Measurements from ENCODE around the gene LAMB1.
"Not testable (repeated sequence)": the region's sequence is repeated elsewhere in the genome, so short reads cannot be mapped to it uniquely, and the experiment has no call there.

Gene LAMB1

DNA sequence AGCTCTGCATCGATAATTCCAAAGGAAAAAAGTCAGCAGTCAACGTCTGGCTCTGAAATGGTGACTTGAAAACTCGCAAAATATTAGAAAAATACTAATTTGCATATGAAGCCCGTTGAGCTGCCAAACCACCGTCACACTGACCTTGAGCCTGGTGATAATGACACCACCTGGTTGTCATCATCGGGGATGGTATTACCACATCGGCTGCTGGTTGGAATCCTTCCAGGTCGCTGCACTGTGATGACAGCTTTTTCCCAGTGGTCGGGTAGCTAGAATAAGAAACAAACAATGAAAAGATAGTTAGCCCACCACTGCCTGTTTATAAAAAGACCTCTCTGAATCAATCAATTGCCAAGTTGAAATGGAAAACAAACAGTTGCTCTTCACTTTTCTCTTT lies 41.6 kb downstream of the LAMB1 start:
- no peaks in the 10 kb centered on the region for H3K9me3 Mint-ChIP-seq
- ATAC-seq (replicated peaks) (no peak), DNase-seq (no peak)
- H3K27ac Mint-ChIP-seq = no peak overlapping the region
- no peaks in the 10 kb centered on the region for H3K36me3 Mint-ChIP-seq
- H3K27me3 Mint-ChIP-seq = peaks cover 11 to 19% of the 10 kb centered on the region in 2 donors
- no peak overlapping the region for H3K4me3 Mint-ChIP-seq
- H3K4me1 Mint-ChIP-seq = no peaks in the 10 kb centered on the region

- Mint-ChIP-seq H3K4me1 (no peaks in the 10 kb centered on the region), H3K27me3 (peaks cover 11 to 23% of the 10 kb centered on the region in 2 donors), H3K36me3 (no peaks in the 10 kb centered on the region), H3K9me3 (no peaks in the 10 kb centered on the region), H3K4me3 (no peak overlapping the region), H3K27ac (no peak overlapping the region)
- no peak for DNase-seq
- ATAC-seq (replicated peaks) = no peak
These were observed 42.7 kb downstream of the LAMB1 start for GRCh38 chr7:107960272-107960671.

- peaks cover 11 to 20% of the 10 kb centered on the region in 2 donors for H3K27me3 Mint-ChIP-seq
These were observed 43.4 kb downstream of the LAMB1 start for GRCh38 chr7:107959527-107959898.

GRCh38 chr7:107958764-107959526 lies 44.0 kb downstream of the LAMB1 start:
- ATAC-seq (replicated peaks) (no peak), DNase-seq (no peak)
- H3K9me3 Mint-ChIP-seq = no peaks in the 10 kb centered on the region
- H3K27me3 Mint-ChIP-seq = peaks cover 11 to 20% of the 10 kb centered on the region in 2 donors
- H3K27ac Mint-ChIP-seq = no peak overlapping the region
- no peaks in the 10 kb centered on the region for H3K4me1 Mint-ChIP-seq
- H3K4me3 Mint-ChIP-seq = no peak overlapping the region
- H3K36me3 Mint-ChIP-seq = no peaks in the 10 kb centered on the region

More at GRCh38 chr7:107959527-107959898, 43.4 kb downstream of the LAMB1 start:
- Mint-ChIP-seq H3K36me3 (no peaks in the 10 kb centered on the region), H3K27ac (no peak overlapping the region), H3K9me3 (no peaks in the 10 kb centered on the region), H3K4me3 (no peak overlapping the region), H3K4me1 (no peaks in the 10 kb centered on the region)
- DNase-seq (no peak), ATAC-seq (replicated peaks) (no peak)

GRCh38 chr7:107957436-107957835 lies 45.5 kb downstream of the LAMB1 start:
- ATAC-seq (replicated peaks) = no peak
- no peaks in the 10 kb centered on the region for H3K4me1 Mint-ChIP-seq
- peaks cover 11 to 20% of the 10 kb centered on the region in 2 donors for H3K27me3 Mint-ChIP-seq
- H3K4me3 Mint-ChIP-seq = no peak overlapping the region
- no peak overlapping the region for H3K27ac Mint-ChIP-seq
- no peaks in the 10 kb centered on the region for H3K36me3 Mint-ChIP-seq
- H3K9me3 Mint-ChIP-seq = no peaks in the 10 kb centered on the region
- no peak for DNase-seq

GRCh38 chr7:107956950-107957349 lies 46.0 kb downstream of the LAMB1 start:
- H3K4me1 Mint-ChIP-seq; H3K9me3 Mint-ChIP-seq; ATAC-seq (replicated peaks); H3K27ac Mint-ChIP-seq; H3K4me3 Mint-ChIP-seq; DNase-seq; H3K36me3 Mint-ChIP-seq: not testable (repeated sequence)
- peaks cover 11 to 18% of the 10 kb centered on the region in 2 donors for H3K27me3 Mint-ChIP-seq

DNA sequence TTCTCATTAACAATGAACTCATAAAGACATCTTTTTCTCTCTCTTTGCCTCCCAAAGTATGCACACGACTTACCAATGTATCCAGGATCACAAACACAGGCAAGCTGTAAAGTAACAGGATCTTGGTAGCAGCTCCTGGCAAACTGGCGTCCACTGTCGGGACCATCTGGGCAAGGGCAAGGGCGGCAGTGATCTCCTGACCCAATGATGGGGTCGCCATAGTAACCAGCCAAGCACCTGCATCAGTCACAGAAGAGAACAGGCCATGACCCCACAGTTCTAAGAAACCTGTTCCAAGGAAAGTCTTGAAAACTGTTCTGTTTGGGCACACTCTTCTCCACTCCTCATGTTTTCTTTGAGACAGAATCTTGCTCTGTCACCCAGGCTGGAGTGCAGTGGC lies 47.6 kb downstream of the LAMB1 start:
- no peak for DNase-seq
- no peaks in the 10 kb centered on the region for H3K36me3 Mint-ChIP-seq
- no peaks in the 10 kb centered on the region for H3K9me3 Mint-ChIP-seq
- ATAC-seq (replicated peaks) = no peak
- no peak overlapping the region for H3K27ac Mint-ChIP-seq
- H3K27me3 Mint-ChIP-seq = peaks cover 11 to 14% of the 10 kb centered on the region in 2 donors
- no peaks in the 10 kb centered on the region for H3K4me1 Mint-ChIP-seq
- no peak overlapping the region for H3K4me3 Mint-ChIP-seq

DNA sequence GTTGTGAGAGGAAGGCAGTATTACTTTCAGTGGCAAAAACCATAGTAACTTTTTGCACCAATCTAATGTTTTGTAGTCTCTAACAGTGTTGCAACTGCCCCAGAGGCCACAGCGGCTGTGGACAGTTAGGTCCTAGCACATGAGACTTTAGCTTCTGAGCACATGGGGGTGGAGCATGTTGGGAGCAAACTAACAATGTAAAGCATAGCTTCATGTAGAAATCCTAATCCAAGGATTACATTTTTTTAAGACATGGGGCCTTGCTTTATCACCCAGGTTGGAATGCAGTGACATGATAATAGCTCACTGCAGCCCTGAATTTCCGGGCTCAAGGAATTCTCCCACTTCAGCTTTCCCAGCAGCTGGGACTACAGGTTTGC lies 49.0 kb downstream of the LAMB1 start:
- no peaks in the 10 kb centered on the region for H3K9me3 Mint-ChIP-seq
- H3K36me3 Mint-ChIP-seq = no peaks in the 10 kb centered on the region
- DNase-seq = no peak
- no peaks in the 10 kb centered on the region for H3K4me1 Mint-ChIP-seq
- no peak overlapping the region for H3K4me3 Mint-ChIP-seq
- peaks cover 0 to 10% of the 10 kb centered on the region in 2 donors for H3K27me3 Mint-ChIP-seq
- H3K27ac Mint-ChIP-seq = no peak overlapping the region
- no peak for ATAC-seq (replicated peaks)

DNA sequence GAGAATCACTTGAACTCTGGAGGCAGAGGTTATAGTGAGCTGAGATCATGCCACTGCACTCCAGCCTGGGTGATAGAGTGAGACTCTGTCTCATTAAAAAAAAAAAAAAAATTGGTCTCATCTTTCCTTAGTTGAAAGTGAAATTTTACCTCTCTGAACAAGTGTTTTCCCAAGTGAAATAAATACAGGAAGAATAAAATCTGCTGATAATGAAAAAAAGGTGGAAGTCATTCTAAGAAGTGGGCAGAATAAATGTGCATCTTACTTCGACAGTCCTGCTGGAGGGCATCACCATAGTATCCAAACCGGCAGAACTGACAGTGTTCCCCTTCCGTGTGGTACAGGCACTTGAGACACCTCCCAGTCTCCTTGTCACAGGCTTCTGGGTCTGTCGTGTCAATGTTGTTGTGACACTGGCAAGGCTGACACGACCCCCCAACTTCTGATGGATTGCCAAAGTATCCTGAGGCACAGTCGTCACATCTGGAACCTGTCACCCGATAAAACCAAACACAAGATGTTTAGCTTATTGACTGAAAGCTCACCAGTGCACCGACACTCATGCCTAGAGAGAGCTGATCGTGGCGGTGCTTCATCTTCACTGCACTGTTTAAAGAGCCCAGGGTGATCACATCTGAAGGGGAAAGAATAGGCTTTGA lies 49.6 kb downstream of the LAMB1 start:
- ATAC-seq (replicated peaks) (no peak), DNase-seq (no peak)
- Mint-ChIP-seq H3K9me3 (no peaks in the 10 kb centered on the region), H3K4me1 (no peaks in the 10 kb centered on the region), H3K36me3 (no peaks in the 10 kb centered on the region), H3K27ac (no peak overlapping the region), H3K4me3 (no peak overlapping the region), H3K27me3 (peaks cover 0 to 10% of the 10 kb centered on the region in 2 donors)

- Mint-ChIP-seq H3K27me3 (peaks cover 0 to 5% of the 10 kb centered on the region in 2 donors), H3K4me1 (no peaks in the 10 kb centered on the region), H3K36me3 (no peaks in the 10 kb centered on the region), H3K4me3 (no peak overlapping the region), H3K27ac (no peak overlapping the region), H3K9me3 (no peaks in the 10 kb centered on the region)
- ATAC-seq (replicated peaks) = no peak
- no peak for DNase-seq
These were observed 51.1 kb downstream of the LAMB1 start for GRCh38 chr7:107951896-107952295.

DNA sequence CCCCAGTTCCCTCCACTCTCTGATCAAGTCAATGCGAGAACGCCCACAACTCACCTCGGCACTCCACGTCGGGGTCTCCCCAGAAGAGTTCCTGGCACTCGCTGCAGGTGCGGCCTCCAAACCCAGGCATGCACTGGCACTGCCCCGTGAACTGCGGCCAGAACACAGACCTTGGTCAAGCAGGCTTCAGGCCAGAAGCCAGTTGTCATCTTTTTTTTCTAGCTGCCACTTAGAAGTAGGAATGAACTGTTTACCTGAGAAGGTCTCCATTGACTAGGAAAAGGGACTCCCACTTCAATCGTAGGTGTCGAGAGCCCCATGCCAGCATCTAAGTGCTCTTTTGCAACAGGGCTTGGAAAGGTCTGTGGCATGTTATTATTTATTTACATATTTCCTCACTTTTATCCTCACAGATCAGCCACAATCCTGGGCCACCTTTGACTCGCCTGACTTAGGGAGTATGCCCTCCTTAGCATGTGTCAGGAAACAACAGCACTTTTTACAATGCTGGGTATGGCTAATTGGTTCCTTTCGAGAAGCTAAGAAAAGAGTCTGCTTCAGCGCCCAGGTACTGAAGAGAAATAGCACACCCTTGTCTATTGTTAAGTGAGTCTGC lies 51.7 kb downstream of the LAMB1 start:
- H3K9me3 Mint-ChIP-seq = no peaks in the 10 kb centered on the region
- DNase-seq (no peak), ATAC-seq (replicated peaks) (no peak)
- H3K27ac Mint-ChIP-seq = no peak overlapping the region
- no peaks in the 10 kb centered on the region for H3K36me3 Mint-ChIP-seq
- H3K4me3 Mint-ChIP-seq = no peak overlapping the region
- peaks cover 0 to 5% of the 10 kb centered on the region in 2 donors for H3K27me3 Mint-ChIP-seq
- H3K4me1 Mint-ChIP-seq = no peaks in the 10 kb centered on the region

GRCh38 chr7:107949443-107949935 lies 53.5 kb downstream of the LAMB1 start:
- no peaks in the 10 kb centered on the region for H3K27me3 Mint-ChIP-seq
- H3K27ac Mint-ChIP-seq = no peak overlapping the region
- H3K36me3 Mint-ChIP-seq = no peaks in the 10 kb centered on the region
- DNase-seq (no peak), ATAC-seq (replicated peaks) (no peak)
- no peak overlapping the region for H3K4me3 Mint-ChIP-seq
- no peaks in the 10 kb centered on the region for H3K9me3 Mint-ChIP-seq
- no peaks in the 10 kb centered on the region for H3K4me1 Mint-ChIP-seq

- no peak for ATAC-seq (replicated peaks)
These were observed 54.1 kb downstream of the LAMB1 start for GRCh38 chr7:107948645-107949442.

DNA sequence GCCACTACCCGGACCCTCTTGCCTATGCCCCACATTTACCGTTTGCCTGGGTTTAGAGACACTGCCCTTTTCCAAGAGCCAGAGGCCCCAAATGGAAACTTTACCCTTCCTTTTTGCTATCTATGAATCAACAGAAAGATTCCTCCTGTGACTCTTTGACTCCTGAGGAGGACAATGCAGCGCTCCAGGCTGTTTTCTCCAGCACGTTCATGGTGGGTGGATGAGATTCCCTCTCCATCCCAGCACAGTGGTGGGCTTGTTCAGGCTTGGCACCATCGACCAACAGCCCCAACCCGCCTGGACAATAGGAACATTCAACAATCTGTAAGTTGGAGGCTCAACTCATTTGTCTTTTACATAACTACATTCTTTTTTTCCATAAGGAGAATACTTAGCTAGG lies 56.1 kb downstream of the LAMB1 start:
- ATAC-seq (replicated peaks) (no peak), DNase-seq (no peak)
- Mint-ChIP-seq H3K4me3 (no peak overlapping the region), H3K36me3 (peaks cover 4 to 8% of the 10 kb centered on the region in 2 donors), H3K9me3 (no peaks in the 10 kb centered on the region), H3K27me3 (no peaks in the 10 kb centered on the region), H3K27ac (no peak overlapping the region), H3K4me1 (no peaks in the 10 kb centered on the region)

More at GRCh38 chr7:107948645-107949442, 54.1 kb downstream of the LAMB1 start:
- no peaks in the 10 kb centered on the region for H3K4me1 Mint-ChIP-seq
- no peak overlapping the region for H3K27ac Mint-ChIP-seq
- H3K36me3 Mint-ChIP-seq = no peaks in the 10 kb centered on the region
- no peaks in the 10 kb centered on the region for H3K9me3 Mint-ChIP-seq
- H3K4me3 Mint-ChIP-seq = no peak overlapping the region
- H3K27me3 Mint-ChIP-seq = no peaks in the 10 kb centered on the region
- no peak for DNase-seq
